Urinary bladder (tissue), 4 donors: ENCODE data around the gene LY9. TPM values are rescaled to one million over a fixed set of nuclear protein-coding genes. Genes with fewer than 3 reads are reported as not detected.

Experiments
- DNase-seq: peaks from one replicate; pipeline ENCODE4 v3.0.0-alpha.2; 2015; ENCODE audit errors: extremely low spot score
- H3K27ac ChIP-seq: one replicate; pipeline ENCODE4 v1.5.1; 2013; ENCODE audit warnings: low read depth, mild to moderate bottlenecking, moderate library complexity
- H3K36me3 ChIP-seq: one replicate; pipeline ENCODE4 v1.6.1; 2013; ENCODE audit warnings: mild to moderate bottlenecking, moderate library complexity; ENCODE audit not compliant: insufficient read depth
- H3K4me1 ChIP-seq: one replicate; pipeline ENCODE4 v1.6.1; 2013; ENCODE audit warnings: mild to moderate bottlenecking, moderate library complexity; ENCODE audit not compliant: insufficient read depth
- H3K4me3 ChIP-seq: one replicate; pipeline ENCODE4 v1.5.1; 2013; ENCODE audit warnings: low read depth, low read length
- WGBS: extraction: QIAGEN DNeasy Blood & Tissue Kit; methylation state at CpG from one replicate; pipeline ENCODE4 v1.1.7; 2013; 5-methylcytosine and 5-hydroxymethylcytosine counted together
- polyA plus RNA-seq: library from polyadenylated mRNA; stranded (reverse); fragments of 200-250 nt; gene quantifications from one replicate; pipeline ENCODE4 v1.2.3, GENCODE V29; 2013
- total RNA-seq: library from RNA; depleted of rRNA; stranded (reverse); fragments of >200 nt; gene quantifications from one replicate; pipeline ENCODE4 v1.2.3, GENCODE V29; 2014
- donor health status: healthy with polysubstance abuse.
- donor health status: healthy.

LY9 gene
- total RNA-seq (0.11 TPM), polyA plus RNA-seq (0.49 TPM)

GRCh38 chr1:160795951-160796383, at the start of gene LY9:
Gene LY9 (plus strand): TSS chr1:160796174. CDS start chr1:160796188, 14 bp downstream.
- H3K4me1 ChIP-seq: no peaks in the 10 kb centered on the region
- no peak for DNase-seq
- H3K4me3 ChIP-seq: peak within 1 kb of the TSS; percentile 1
- no peaks in the 10 kb centered on the region for H3K36me3 ChIP-seq
- no peak within 1 kb of the TSS for H3K27ac ChIP-seq
- WGBS: 84% methylated on average over 4 of the region's 4 CpGs

- H3K36me3 ChIP-seq: no peaks in the 10 kb centered on the region
- 74% methylated on average over 7 of the region's 7 CpGs for WGBS
- no peak overlapping the region for H3K4me3 ChIP-seq
- no peak overlapping the region for H3K27ac ChIP-seq
- H3K4me1 ChIP-seq: no peaks in the 10 kb centered on the region
- DNase-seq: no peak
Measured at GRCh38 chr1:160746836-160747500, 49.0 kb upstream of the LY9 start.

GRCh38 chr1:160747717-160748116, 48.3 kb upstream of the LY9 start:
- DNase-seq: no peak
- Histone ChIP-seq H3K36me3 (no peaks in the 10 kb centered on the region), H3K27ac (no peak overlapping the region), H3K4me3 (no peak overlapping the region), H3K4me1 (no peaks in the 10 kb centered on the region)

GRCh38 chr1:160748181-160748877, 47.6 kb upstream of the LY9 start:
- no peaks in the 10 kb centered on the region for H3K4me1 ChIP-seq
- no peak for DNase-seq
- 88% methylated on average over 10 of the region's 10 CpGs for WGBS
- no peaks in the 10 kb centered on the region for H3K36me3 ChIP-seq
- H3K27ac ChIP-seq: no peak overlapping the region
- H3K4me3 ChIP-seq: no peak overlapping the region

DNA sequence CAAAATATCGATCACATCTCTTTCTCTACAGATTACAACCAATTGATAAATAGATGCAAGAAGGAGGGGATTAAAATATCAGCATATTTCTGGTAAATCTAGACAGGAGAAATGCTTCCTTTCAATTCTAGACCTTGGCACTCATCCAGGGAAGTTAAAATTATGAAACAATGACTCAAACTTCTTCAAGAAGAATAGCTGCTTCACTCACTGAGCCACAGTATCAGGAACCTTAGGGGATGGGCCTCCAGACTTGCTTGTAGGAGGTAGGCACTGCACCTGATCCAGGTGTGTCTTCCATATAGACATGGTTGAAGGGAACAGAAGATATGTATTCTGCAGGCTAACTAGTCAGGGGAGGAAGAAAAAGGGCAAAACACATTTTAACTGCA, 47.1 kb upstream of the LY9 start:
- H3K4me3 ChIP-seq: no peak overlapping the region
- WGBS: 97% methylated on average over 1 of the region's 1 CpG
- DNase-seq: no peak
- H3K27ac ChIP-seq: no peak overlapping the region
- H3K4me1 ChIP-seq: no peaks in the 10 kb centered on the region
- no peaks in the 10 kb centered on the region for H3K36me3 ChIP-seq

DNA sequence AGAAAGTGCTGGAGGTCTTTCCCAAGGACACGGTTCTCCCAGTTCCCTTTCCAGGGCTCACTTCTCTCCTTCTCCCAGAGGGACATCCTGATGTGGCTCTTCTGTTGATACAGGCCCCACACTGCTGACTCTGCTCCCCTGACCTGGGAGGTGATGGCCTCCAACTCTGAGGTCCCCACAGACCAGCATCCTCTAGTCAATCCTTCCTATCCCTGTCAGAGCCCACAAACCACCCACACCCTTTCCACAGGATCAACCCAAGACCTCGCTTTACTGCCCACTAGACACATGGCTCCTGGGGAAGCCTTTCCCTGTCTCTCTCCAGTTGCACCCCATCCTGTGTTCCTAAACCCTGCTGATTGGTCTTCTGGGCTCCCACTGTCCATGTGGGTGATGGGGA, 45.4 kb upstream of the LY9 start:
- WGBS: 95% methylated on average over 2 of the region's 2 CpGs
- Histone ChIP-seq H3K36me3 (no peaks in the 10 kb centered on the region), H3K4me1 (no peaks in the 10 kb centered on the region), H3K4me3 (no peak overlapping the region), H3K27ac (no peak overlapping the region)
- DNase-seq: no peak

DNA sequence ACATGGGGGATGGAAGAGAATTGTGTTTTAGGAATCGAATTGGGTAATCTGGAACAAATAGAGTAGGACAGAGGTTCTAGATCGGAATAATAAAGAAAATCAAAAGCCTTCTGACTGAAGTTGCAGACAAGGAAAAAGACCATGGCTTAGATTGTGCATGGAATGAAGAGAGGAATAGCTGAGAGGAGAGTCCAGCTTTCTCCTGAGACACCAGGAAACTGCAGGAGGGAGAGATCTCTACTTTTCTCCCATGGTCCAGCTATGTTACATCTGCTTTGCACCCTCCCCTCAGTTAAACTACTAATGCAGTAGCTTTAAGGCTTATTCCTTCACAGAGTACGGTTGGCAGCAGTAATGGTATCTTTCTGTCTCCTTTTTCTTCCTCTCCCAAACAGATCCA, 43.6 kb upstream of the LY9 start:
- Histone ChIP-seq H3K36me3 (no peaks in the 10 kb centered on the region), H3K4me3 (no peak overlapping the region), H3K4me1 (no peaks in the 10 kb centered on the region), H3K27ac (no peak overlapping the region)
- no peak for DNase-seq
- WGBS: 66% methylated on average over 3 of the region's 3 CpGs

DNA sequence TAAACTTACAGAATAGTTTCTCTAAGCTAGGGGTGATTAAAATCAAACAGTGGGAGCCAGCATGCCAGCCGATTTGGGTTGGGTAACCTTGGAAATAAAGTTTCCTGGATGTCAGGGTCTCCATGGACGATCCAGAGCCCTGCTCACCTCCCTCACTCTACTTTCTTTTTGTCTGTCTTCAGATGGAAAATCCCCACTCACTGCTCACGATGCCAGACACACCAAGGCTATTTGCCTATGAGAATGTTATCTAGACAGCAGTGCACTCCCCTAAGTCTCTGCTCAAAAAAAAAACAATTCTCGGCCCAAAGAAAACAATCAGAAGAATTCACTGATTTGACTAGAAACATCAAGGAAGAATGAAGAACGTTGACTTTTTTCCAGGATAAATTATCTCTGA, 43.0 kb upstream of the LY9 start:
- 48% methylated on average over 5 of the region's 5 CpGs for WGBS
- Histone ChIP-seq H3K36me3 (no peaks in the 10 kb centered on the region), H3K4me1 (no peaks in the 10 kb centered on the region), H3K4me3 (no peak overlapping the region), H3K27ac (no peak overlapping the region)
- DNase-seq: no peak

DNA sequence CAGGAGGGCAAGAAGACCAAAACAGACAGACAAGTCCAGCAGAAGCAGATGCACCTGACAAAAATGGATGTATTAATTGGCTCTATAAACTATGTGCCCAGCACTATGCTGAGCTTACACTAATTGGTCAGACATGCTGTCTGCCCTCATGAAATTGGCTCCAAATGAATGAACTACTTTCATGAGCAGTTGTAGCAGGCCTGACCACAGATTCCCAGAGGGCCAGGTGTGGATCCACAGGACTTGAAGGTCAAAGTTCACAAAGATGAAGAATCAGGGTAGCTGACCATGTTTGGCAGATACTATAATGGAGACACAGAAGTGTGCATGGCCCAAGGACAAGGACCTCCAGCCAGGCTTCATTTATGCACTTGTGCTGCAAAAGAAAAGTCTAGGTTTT, 42.4 kb upstream of the LY9 start:
- Histone ChIP-seq H3K27ac (no peak overlapping the region), H3K4me1 (no peaks in the 10 kb centered on the region)
- DNase-seq: no peak

DNA sequence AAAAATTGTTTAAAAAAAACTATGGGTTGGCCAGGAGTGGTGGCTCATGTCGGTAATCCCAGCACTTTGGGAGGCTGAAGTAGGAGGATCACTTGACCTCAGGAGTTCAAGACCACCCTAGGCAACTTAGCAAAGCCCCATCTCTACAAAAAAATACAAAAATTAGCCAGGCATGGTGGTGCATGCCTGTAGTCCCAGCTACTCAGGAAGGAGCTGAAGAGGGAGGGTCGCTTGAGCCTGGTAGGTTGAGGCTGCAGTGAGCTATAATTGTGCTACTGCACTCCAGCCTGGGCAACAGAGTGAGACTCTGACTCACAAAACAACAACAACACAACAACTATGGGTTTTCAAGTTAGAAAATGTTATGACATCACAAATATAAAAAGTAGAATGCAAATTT, 40.5 kb upstream of the LY9 start:
- DNase-seq: no peak
- no peaks in the 10 kb centered on the region for H3K36me3 ChIP-seq
- 86% methylated on average over 2 of the region's 2 CpGs for WGBS
- no peak overlapping the region for H3K4me3 ChIP-seq
- H3K27ac ChIP-seq: no peak overlapping the region
- no peaks in the 10 kb centered on the region for H3K4me1 ChIP-seq

More for the DNA sequence above, 42.4 kb upstream of the LY9 start:
- no peak overlapping the region for H3K4me3 ChIP-seq
- H3K36me3 ChIP-seq: no peaks in the 10 kb centered on the region

DNA sequence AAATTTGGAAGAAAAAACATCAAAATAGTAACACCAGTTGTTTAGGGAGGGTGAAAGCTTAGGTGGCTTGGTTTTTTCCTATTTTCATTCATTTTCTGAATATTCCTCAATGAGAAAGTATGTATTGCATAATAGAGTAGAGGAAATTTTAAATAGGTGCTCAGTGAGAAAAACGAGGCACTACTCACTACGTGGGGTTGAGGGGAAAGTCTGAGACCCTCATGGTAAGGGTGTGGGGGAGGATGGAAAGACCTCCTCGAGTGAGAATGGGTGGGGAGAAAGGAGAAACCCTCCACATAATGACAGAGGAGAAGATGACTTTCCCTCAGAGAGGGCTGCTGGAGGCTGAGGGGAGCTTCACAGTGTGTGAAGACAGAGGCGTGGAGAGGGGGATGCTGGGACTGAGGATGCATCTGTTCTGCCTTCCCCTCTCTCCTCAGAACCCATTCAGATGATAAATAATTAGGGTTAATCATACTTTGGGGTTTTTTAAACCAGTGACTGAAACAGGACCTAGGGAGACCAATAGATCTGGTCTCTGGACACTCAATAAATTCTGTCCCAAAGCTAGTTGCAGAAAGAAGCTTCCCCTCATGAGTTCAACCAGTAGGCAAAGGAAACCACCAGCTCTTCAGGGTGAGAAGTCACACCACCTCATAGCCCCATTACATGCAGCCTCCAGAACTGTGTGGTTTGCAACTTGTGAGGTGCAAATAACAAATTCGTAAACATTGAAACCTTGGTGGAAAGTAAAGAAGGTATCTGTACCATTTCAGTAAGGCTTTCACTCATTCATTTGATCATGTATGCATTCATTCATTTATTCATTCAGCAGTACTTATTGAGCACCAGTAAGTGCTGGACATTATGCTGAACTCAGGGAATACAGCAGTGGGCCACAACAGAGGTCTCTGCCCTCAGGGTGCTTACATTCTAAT, 39.8 kb upstream of the LY9 start:
- H3K4me1 ChIP-seq: no peaks in the 10 kb centered on the region
- H3K27ac ChIP-seq: no peak overlapping the region
- H3K36me3 ChIP-seq: no peaks in the 10 kb centered on the region
- 65% methylated on average over 5 of the region's 5 CpGs for WGBS
- H3K4me3 ChIP-seq: no peak overlapping the region
- no peak for DNase-seq

DNA sequence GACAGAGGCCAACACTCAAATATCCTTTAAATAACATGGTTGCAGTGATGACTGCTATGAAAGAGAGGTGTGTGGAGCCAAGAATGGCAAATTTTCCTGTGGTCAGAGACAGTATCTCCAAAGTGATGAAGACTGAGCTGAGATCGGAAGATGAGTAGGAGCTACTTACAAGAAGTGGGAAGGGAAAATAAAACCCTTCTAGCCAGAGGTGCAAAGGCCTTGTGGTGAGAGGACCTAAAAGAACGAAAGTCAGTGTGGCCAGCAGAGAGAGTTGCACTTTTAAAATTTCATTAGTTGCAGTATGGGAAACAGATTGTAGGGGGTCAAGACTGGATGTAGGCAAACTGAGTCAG, 39.1 kb upstream of the LY9 start:
- no peak overlapping the region for H3K27ac ChIP-seq
- no peaks in the 10 kb centered on the region for H3K36me3 ChIP-seq
- no peak overlapping the region for H3K4me3 ChIP-seq
- 89% methylated on average over 2 of the region's 2 CpGs for WGBS
- no peaks in the 10 kb centered on the region for H3K4me1 ChIP-seq
- DNase-seq: no peak

DNA sequence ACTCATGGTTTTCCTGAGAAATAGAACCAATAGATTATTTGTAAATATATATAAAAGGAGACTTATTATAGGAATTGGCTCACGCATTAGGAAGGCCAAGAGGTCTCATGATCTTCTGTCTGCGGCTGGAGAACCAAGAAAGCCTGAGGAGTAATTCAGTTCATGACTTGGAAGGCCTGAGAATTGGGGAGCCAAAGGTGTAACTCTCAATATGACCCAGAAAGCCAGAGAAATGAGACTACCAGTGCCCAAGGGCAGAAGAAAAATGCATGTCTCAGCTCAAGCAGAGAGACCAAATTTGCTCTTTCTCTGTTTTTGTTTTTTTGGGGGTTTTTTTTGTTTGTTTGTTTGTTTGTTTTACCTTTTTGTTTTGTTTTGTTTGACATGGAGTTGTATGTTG, 37.5 kb upstream of the LY9 start:
- Histone ChIP-seq H3K27ac (no peak overlapping the region), H3K36me3 (no peaks in the 10 kb centered on the region)
- WGBS: 95% methylated on average over 2 of the region's 2 CpGs

DNA sequence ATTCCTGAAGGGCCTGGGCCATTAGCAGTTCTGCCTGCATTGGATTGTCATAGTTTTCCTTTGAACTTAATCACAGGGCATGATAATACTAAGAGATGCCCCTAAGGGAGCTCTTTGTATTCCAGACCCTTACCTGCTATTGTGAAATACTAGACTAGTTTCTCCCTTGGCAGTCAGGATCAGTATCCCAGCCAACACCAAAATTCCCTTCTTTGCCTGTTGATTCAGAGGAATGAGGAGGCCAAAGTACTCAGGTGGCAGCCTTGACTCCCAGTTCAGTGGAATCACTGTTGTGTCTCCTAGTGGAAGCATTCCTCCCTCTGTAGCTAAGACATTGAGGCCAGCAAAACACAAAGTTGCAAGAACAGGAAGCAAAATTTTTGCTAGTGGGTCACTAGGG, 36.2 kb upstream of the LY9 start:
- no peaks in the 10 kb centered on the region for H3K36me3 ChIP-seq
- no peak for DNase-seq
- H3K27ac ChIP-seq: no peak overlapping the region
- no peak overlapping the region for H3K4me3 ChIP-seq
- no peaks in the 10 kb centered on the region for H3K4me1 ChIP-seq

More for the DNA sequence above, 37.5 kb upstream of the LY9 start:
- Histone ChIP-seq H3K4me1 (no peaks in the 10 kb centered on the region), H3K4me3 (no peak overlapping the region)
- no peak for DNase-seq
